GM23248 (cell line): ENCODE measurements around the gene POU1F1. TPM values are rescaled to one million over a fixed set of nuclear protein-coding genes. Genes with fewer than 3 reads are reported as not detected.

ENCODE experiments used
- DNase-seq: peaks from one replicate; pipeline ENCODE4 v3.0.0-alpha.2; 2015
- H2AFZ ChIP-seq: fragments of 200-600 bp; sonication (generic); 2 replicates; pipeline ENCODE4 v1.6.1; 2016; ENCODE audit warnings: antibody characterized with exemption
- H3F3A ChIP-seq: fragments of 200-600 bp; sonication (generic); 2 replicates; pipeline ENCODE4 v1.6.1; 2016; ENCODE audit warnings: mild to moderate bottlenecking, antibody characterized with exemption, mixed run types; ENCODE audit not compliant: insufficient read depth
- H3K27ac ChIP-seq: fragments of 200-600 bp; sonication (generic); 2 replicates; pipeline ENCODE4 v1.5.1; 2016; ENCODE audit warnings: mild to moderate bottlenecking
- H3K27me3 ChIP-seq: fragments of 200-600 bp; sonication (generic); replicated peaks from 2 replicates; pipeline ENCODE4 v1.6.1; 2016; ENCODE audit warnings: mild to moderate bottlenecking; ENCODE audit not compliant: insufficient read depth
- H3K36me3 ChIP-seq: fragments of 200-600 bp; sonication (generic); 2 replicates; pipeline ENCODE4 v1.6.1; 2016; ENCODE audit warnings: low read depth, mild to moderate bottlenecking
- H3K4me1 ChIP-seq: fragments of 200-600 bp; sonication (generic); 2 replicates; pipeline ENCODE4 v1.6.1; 2016; ENCODE audit warnings: mild to moderate bottlenecking; ENCODE audit not compliant: insufficient read depth
- H3K4me2 ChIP-seq: fragments of 200-600 bp; sonication (generic); one replicate; pipeline ENCODE4 v1.6.1; 2016; ENCODE audit warnings: mild to moderate bottlenecking; ENCODE audit not compliant: unreplicated experiment
- H3K4me3 ChIP-seq: fragments of 200-600 bp; sonication (generic); 2 replicates; pipeline ENCODE4 v1.5.1; 2016; ENCODE audit warnings: mild to moderate bottlenecking
- H3K79me2 ChIP-seq: fragments of 200-600 bp; sonication (generic); 2 replicates; pipeline ENCODE4 v1.6.1; 2016; ENCODE audit warnings: mild to moderate bottlenecking; ENCODE audit not compliant: insufficient read depth
- H3K9ac ChIP-seq: fragments of 200-600 bp; sonication (generic); 2 replicates; pipeline ENCODE4 v1.6.1; 2016; ENCODE audit warnings: mild to moderate bottlenecking
- H3K9me2 ChIP-seq: fragments of 200-600 bp; sonication (generic); 2 replicates; pipeline ENCODE4 v1.6.1; 2016; ENCODE audit warnings: mixed run types, mild to moderate bottlenecking, moderate library complexity; ENCODE audit not compliant: insufficient read depth
- H3K9me3 ChIP-seq: fragments of 200-600 bp; sonication (generic); one replicate; pipeline ENCODE4 v1.6.1; 2017; ENCODE audit warnings: low read depth
- H4K20me1 ChIP-seq: fragments of 200-600 bp; sonication (generic); 2 replicates; pipeline ENCODE4 v1.6.0; 2016; ENCODE audit not compliant: insufficient read depth
- EZH2 ChIP-seq: fragments of 200-600 bp; sonication (generic); IDR thresholded peaks from 2 replicates; pipeline ENCODE4 v1.6.1; 2018; ENCODE audit warnings: antibody characterized with exemption, mild to moderate bottlenecking; ENCODE audit not compliant: insufficient read depth, poor library complexity, severe bottlenecking
- EZH2phosphoT487 ChIP-seq: fragments of 200-600 bp; sonication (generic); IDR thresholded peaks from 2 replicates; pipeline ENCODE4 v1.6.1; 2018; ENCODE audit warnings: antibody characterized with exemption, moderate library complexity, mild to moderate bottlenecking, low read depth; ENCODE audit not compliant: insufficient read depth
- WGBS, 2 experiments: methylation state at CpG; one replicate each; pipeline ENCODE4 v1.1.6; 2015 to 2017; ENCODE audit warnings: low lambda C conversion rate in 2 of 2, low coverage in 1 of 2; ENCODE audit errors: missing lambda C conversion rate in 2 of 2; 5-methylcytosine and 5-hydroxymethylcytosine counted together
- in situ Hi-C: fragments of 300-500 bp; cut with MboI; formaldehyde crosslinking; loops from 2 replicates; pipeline ENCODE4 v1.15.0; 2020
- polyA plus RNA-seq: library from polyadenylated mRNA; unstranded; fragments of >200 nt; fragmentation: Nextera tagmentation; extraction: Ambion mirVana; gene quantifications from 2 replicates; pipeline ENCODE4 v1.2.1, GENCODE V29; 2016
- total RNA-seq: library from RNA; depleted of rRNA; stranded (reverse); fragments of >200 nt; shearing (Covaris generic); gene quantifications from 2 replicates; pipeline ENCODE4 v1.2.3, GENCODE V29; 2014

Gene POU1F1
- total and polyA plus RNA-seq, 2 experiments from 2014 or later: not detected

GRCh38 chr3:87267953-87268645 lies 8.3 kb downstream of the POU1F1 start:
- Histone ChIP-seq H3K9me2 (no peaks in the 10 kb centered on the region), H3K27ac (no peak overlapping the region), H3K36me3 (no peaks in the 10 kb centered on the region), H3K4me3 (no peak overlapping the region), H2AFZ (no peak overlapping the region), H3K27me3 (no peaks in the 10 kb centered on the region), H3K79me2 (no peaks in the 10 kb centered on the region), H3K9ac (no peak overlapping the region), H4K20me1 (no peaks in the 10 kb centered on the region), H3K9me3 (no peaks in the 10 kb centered on the region), H3F3A (no peaks in the 10 kb centered on the region), H3K4me2 (no peak overlapping the region), H3K4me1 (0 out of 2 replicates have a peak, but pooled peaks cover 4% of the 10 kb centered on the region)
- TF ChIP-seq EZH2 (no peak), EZH2phosphoT487 (no peak)
- in situ Hi-C loops: no loop called here
- DNase-seq: no peak
- WGBS, 2 experiments: 86 to 92% methylated on average over 8 of the region's 8 CpGs

- H3K4me2 ChIP-seq: no peak overlapping the region
- H3K27ac ChIP-seq: no peak overlapping the region
- H3K79me2 ChIP-seq: no peaks in the 10 kb centered on the region
- H4K20me1 ChIP-seq: no peaks in the 10 kb centered on the region
- H3K4me1 ChIP-seq: no peaks in the 10 kb centered on the region
- no peaks in the 10 kb centered on the region for H3F3A ChIP-seq
- H3K9me3 ChIP-seq: no peaks in the 10 kb centered on the region
- DNase-seq: no peak
- no peaks in the 10 kb centered on the region for H3K27me3 ChIP-seq
- no peak overlapping the region for H3K9ac ChIP-seq
- 47 to 50% methylated on average over 2 of the region's 2 CpGs for WGBS, 2 experiments
- H2AFZ ChIP-seq: no peak overlapping the region
- H3K4me3 ChIP-seq: no peak overlapping the region
- no peak for TF ChIP-seq EZH2phosphoT487
- no peak for TF ChIP-seq EZH2
- in situ Hi-C loops: no loop called here
- no peaks in the 10 kb centered on the region for H3K9me2 ChIP-seq
- H3K36me3 ChIP-seq: no peaks in the 10 kb centered on the region
Observed at GRCh38 chr3:87261925-87262324, 14.5 kb downstream of the POU1F1 start.

- Histone ChIP-seq H3K27me3 (no peaks in the 10 kb centered on the region), H3K27ac (no peak overlapping the region), H2AFZ (peak overlapping the region; percentile 88), H3K9me2 (no peaks in the 10 kb centered on the region), H3K79me2 (no peaks in the 10 kb centered on the region), H3K4me3 (peak overlapping the region; percentile 66), H3K4me1 (no peaks in the 10 kb centered on the region), H4K20me1 (no peaks in the 10 kb centered on the region), H3K36me3 (peaks cover 8% of the 10 kb centered on the region; the same call in 1 of the 2 replicates), H3F3A (no peaks in the 10 kb centered on the region), H3K4me2 (peak overlapping the region; percentile 79), H3K9me3 (no peaks in the 10 kb centered on the region), H3K9ac (peak overlapping the region; percentile 61)
- in situ Hi-C loops: no loop called here
- no peak for TF ChIP-seq EZH2phosphoT487
- no peak for TF ChIP-seq EZH2
- peak; percentile 71 for DNase-seq
- 36 to 37% methylated on average over 4 of the region's 4 CpGs for WGBS, 2 experiments
Observed at GRCh38 chr3:87260270-87260669, 16.1 kb downstream of the POU1F1 start.

- H3K27me3 ChIP-seq: no peaks in the 10 kb centered on the region
- H3K9me2 ChIP-seq: no peaks in the 10 kb centered on the region
- H3F3A ChIP-seq: no peaks in the 10 kb centered on the region
- no peak overlapping the region for H3K4me3 ChIP-seq
- H3K36me3 ChIP-seq: peaks cover 60% of the 10 kb centered on the region
- no peaks in the 10 kb centered on the region for H4K20me1 ChIP-seq
- peaks cover 11% of the 10 kb centered on the region; the same call in 1 of the 2 replicates for H3K4me1 ChIP-seq
- H3K4me2 ChIP-seq: no peak overlapping the region
- H2AFZ ChIP-seq: no peak overlapping the region
- WGBS, 2 experiments: 64 to 76% methylated on average over 1 of the region's 1 CpG
- H3K27ac ChIP-seq: no peak overlapping the region
- no peak for TF ChIP-seq EZH2
- no peak for TF ChIP-seq EZH2phosphoT487
- no peaks in the 10 kb centered on the region for H3K9me3 ChIP-seq
- DNase-seq: no peak
- peaks cover 26% of the 10 kb centered on the region for H3K79me2 ChIP-seq
- in situ Hi-C loops: no loop called here
- H3K9ac ChIP-seq: no peak overlapping the region
Observed at GRCh38 chr3:87250009-87250408, 26.4 kb downstream of the POU1F1 start.
